Stimulated activated CD8-positive, alpha-beta memory T cell treated with anti-CD3 and anti-CD28 coated beads, Interleukin-4, amount 100 ng/mL, for 1 hour (primary cell): ENCODE results near the gene TOP3A.
"Not testable (repeated sequence)": the region's sequence is repeated elsewhere in the genome, so short reads cannot be mapped to it uniquely, and the experiment has no call there.

Experiments used
- DNase-seq, 2 donors: peaks; one replicate each; pipeline ENCODE4 v3.0.0-alpha.2; 2020; ENCODE audit warnings: low read depth in 2 of 2, low spot score in 1 of 2

The TOP3A gene, protein sequence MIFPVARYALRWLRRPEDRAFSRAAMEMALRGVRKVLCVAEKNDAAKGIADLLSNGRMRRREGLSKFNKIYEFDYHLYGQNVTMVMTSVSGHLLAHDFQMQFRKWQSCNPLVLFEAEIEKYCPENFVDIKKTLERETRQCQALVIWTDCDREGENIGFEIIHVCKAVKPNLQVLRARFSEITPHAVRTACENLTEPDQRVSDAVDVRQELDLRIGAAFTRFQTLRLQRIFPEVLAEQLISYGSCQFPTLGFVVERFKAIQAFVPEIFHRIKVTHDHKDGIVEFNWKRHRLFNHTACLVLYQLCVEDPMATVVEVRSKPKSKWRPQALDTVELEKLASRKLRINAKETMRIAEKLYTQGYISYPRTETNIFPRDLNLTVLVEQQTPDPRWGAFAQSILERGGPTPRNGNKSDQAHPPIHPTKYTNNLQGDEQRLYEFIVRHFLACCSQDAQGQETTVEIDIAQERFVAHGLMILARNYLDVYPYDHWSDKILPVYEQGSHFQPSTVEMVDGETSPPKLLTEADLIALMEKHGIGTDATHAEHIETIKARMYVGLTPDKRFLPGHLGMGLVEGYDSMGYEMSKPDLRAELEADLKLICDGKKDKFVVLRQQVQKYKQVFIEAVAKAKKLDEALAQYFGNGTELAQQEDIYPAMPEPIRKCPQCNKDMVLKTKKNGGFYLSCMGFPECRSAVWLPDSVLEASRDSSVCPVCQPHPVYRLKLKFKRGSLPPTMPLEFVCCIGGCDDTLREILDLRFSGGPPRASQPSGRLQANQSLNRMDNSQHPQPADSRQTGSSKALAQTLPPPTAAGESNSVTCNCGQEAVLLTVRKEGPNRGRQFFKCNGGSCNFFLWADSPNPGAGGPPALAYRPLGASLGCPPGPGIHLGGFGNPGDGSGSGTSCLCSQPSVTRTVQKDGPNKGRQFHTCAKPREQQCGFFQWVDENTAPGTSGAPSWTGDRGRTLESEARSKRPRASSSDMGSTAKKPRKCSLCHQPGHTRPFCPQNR

GRCh38 chr17:18314731-18315561 is at the start of gene TOP3A, which contains the start of gene SMCR8:
Gene TOP3A, minus strand, starts transcription at chr17:18314994. Its CDS starts 216 bp downstream, at chr17:18314778.
Gene SMCR8, plus strand, starts transcription at chr17:18315293. Its CDS starts 497 bp downstream, at chr17:18315790.
- peak; percentile 92 to 95 for DNase-seq

DNA sequence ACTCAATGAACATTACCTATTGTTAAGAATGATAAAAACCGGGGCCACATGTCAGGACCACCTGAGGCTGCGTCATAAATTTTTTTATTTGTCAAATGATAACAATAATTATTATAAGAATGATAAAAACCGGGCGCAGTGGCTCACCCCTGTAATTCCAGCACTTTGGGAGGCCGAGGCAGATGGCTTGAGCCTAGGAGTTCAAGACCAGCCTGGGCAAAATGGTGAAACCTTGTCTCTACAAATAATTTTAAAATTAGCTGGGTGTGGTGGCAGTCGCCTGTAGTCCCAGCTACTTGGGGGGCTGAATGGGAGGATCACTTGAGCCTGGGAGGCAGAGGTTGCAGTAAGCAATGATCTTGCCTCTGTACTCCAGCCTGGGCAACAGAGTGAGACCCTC is 49.4 kb upstream of the TOP3A start:
- DNase-seq, result no peak

GRCh38 chr17:18363101-18364049 is 48.6 kb upstream of the TOP3A start, which contains the start of gene SHMT1:
Gene SHMT1, minus strand, starts transcription at chr17:18363550. Its CDS starts 7,569 bp downstream, at chr17:18355981.
- peak; percentile 70 to 76 for DNase-seq

DNA sequence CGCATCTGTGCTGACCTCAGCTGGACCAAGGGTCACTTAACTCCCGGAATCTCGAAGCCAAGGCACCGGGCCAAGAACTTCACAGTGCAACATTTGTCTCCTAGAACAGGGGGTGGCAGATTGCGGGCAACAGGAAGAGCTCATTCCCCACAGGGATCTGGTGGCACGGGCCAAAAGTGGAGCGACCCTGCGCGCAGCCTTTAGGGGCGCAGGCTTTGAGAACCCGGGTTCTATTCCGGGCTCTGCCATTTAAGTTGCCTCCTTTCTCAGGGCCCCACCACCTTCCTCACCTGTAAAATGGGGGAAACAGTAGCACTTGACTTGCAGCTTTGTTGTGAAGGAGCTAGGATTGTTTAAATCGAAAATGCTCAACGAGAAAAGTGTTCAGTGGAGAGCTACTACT is 47.9 kb upstream of the TOP3A start:
- no peak for DNase-seq

DNA sequence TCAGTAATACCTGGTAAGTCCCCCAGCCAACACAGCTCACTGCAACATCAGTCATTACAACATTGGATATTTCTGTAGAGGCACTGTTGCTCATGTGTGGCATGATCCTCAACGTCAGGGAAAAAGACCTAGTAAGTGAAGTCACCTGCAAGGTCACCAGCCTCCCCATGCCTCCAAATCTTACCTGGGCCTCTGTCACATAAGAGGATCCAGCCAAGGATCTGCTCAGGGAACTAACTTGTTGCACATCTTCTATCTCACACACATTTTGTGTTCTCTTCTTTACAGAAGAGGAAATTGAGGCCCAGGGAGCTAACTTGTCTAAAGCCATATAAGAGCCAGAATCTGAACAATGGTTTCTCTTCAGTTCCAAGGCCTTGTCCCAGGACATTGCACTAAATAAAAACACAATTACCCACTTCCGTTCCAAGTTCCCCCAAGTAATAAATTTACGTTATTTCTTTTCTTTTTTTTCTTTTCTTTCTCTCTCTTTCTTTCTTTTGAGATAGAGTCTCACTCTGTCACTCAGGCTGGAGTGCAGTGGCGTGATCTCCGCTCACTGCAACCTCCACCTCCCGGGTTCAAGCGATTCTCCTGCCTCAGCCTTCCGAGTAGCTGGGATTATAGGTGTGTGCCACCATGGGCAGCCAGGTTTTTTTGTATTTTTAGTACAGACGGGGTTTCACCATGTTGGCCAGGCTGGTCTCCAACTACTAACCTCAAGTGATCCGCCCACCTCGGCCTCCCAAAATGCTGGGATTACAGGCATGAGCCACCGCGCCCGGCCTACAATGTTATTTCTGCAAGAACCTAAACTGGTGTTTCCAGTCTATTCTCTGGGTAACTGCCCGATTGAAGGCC is 47.3 kb upstream of the TOP3A start:
- DNase-seq, result no peak

DNA sequence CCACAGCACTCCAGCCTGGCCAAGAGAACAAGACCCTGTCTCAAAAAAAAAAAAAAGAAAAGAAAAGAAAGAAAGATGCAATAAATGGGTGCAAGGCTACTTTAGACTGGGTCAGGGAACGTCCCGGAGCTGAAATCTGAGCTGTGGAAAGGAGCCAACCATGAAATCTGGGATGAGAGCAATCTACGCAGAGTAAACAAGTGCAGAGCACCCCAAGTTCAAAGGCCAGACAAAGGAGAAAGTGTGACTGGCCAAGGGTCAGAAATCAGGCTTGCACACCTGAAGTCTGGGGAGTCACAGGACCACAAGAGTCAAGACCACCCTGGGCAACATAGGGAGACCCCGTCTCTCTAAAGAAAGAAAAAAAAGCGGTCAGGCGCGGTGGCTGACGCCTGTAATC is 45.7 kb upstream of the TOP3A start:
- no peak for DNase-seq

DNA sequence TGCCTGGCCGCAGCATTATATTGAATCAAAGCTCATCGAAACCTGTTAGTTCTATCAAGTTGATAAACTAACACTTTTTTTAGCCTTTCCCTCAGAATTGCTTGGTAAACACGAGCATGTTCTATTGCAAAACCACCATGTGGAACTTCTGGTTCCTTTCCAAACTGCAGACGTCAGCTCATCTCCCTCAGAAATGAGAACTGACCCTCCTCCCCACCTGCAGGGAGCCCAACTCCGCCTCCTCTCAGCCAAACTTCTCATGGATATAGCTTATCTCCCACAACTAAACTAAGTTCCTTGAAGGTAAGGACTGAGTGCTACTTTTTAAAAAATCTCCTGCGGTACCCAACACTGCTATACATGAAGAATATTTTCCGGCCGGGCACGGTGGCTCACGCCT is 41.8 kb upstream of the TOP3A start:
- DNase-seq, result no peak

GRCh38 chr17:18353541-18353940 is 38.7 kb upstream of the TOP3A start:
- DNase-seq, result no peak

- no peak for DNase-seq
Observed at GRCh38 chr17:18344021-18344420, 29.2 kb upstream of the TOP3A start.

GRCh38 chr17:18339933-18340332 is 25.1 kb upstream of the TOP3A start:
- DNase-seq, result no peak

DNA sequence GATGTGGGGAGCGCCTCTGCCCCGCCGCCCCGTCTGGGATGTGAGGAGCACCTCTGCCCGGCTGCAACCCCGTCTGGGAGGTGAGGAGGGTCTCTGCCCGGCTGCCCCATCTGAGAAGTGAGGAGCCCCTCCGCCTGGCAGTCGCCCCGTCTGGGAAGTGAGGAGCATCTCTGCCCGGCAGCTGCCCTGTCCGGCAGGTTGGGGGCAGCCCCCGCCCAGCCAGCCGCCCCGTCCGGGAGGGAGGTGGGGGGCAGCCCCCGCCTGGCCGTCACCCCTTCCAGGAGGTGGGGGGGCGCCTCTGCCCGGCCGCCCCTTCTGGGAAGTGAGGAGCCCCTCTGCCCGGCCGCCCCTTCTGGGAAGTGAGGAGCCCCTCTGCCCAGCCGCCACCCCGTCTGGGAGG is 23.4 kb upstream of the TOP3A start:
- not testable (repeated sequence) for DNase-seq

- no peak for DNase-seq
Observed at GRCh38 chr17:18332909-18333489, 18.2 kb upstream of the TOP3A start.

GRCh38 chr17:18331879-18332278 is 17.1 kb upstream of the TOP3A start:
- DNase-seq, result no peak

DNA sequence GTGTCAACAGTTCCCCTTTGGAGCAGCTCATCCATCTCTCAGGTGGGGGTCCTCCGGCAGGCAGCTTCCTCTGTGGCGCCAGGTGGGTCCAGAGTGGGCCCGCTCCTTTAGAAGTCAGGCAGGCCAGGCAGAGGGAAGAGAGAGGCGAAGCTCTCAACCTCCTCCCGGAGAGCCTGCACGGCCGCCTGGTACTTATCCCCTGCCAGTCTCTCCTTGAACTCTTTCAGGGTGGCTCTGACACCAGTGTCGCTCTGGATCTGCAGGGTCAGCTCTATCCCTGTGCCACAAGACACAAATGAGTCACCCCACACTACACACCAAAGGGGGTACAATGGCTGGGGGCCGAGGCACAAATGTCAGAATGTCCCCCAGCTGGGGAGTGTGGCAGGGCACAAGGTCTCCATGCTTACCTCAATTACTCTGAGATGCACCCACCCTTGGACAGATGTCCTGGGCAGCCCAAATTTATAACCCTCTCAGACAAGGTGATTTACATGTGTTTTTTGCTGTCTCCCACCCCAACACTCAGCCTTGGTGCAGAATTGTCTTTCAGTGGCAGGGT is 13.9 kb upstream of the TOP3A start:
- DNase-seq, result no peak

DNA sequence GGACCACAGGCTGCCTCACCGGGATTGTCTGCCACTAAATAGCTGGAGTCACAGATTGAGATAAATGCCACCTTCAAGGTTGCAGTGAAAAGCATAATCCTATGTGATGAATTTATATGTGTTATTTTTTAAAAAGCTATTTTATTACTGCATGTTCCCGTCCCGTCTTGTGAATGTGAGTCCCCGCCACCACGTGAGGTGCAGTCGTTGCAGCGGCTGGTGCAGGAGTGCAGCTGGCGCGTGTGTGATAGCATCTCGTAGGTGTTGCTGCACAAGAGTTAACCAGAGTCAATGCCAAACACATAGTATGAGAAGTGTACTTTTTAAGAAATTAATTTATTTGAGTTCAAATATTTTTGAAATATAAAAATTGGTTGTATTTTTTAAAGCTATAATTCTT is 12.8 kb upstream of the TOP3A start:
- no peak for DNase-seq

GRCh38 chr17:18327093-18327492 is 12.3 kb upstream of the TOP3A start:
- DNase-seq, result no peak

GRCh38 chr17:18326572-18326971 is 11.8 kb upstream of the TOP3A start:
- no peak for DNase-seq

DNA sequence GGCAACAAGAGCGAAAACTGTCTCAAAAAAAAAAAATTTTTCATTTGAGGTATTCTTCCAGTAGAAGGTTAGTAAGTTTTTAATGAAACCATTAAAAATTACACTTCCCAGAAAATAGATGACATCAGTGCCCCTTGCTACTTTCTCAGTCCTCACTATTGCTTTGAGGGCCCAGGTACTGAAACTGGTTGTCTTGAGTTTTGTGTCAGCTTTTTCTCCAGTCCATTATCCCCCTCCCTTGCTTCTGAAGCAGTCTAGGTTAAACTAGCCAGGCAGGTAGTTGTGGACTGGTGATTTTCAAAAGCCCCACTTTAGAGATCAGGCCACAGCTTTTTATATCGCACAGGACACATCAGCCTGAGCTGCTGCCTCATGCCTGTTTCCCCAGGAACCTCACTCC is 11.2 kb upstream of the TOP3A start:
- DNase-seq, result no peak
